K562 (cell line): Measurements from ENCODE around the gene GINS2. TPM values are rescaled to one million over a fixed set of nuclear protein-coding genes. Genes with fewer than 3 reads are reported as not detected.

Experiments
- ATAC-seq: fragments of 200-7000 bp; cut with Tn5 transposase; 3 replicates; pipeline ENCODE4 v1.9.1; 2020; ENCODE audit warnings: moderate library complexity
- BruUV-seq: library from RNA; stranded (reverse); fragments of 400-500 nt; replicated peaks from 2 replicates; lab custom pipeline; 2021; lab: Mats Ljungman, UMichigan
- CTCF ChIA-PET: fragments of 300-600 bp; formaldehyde crosslinking; extraction: SDS; loops from one replicate; lab custom pipeline; 2021; ENCODE audit warnings: low intra/inter-chr PET ratio; lab: Yijun Ruan, JAX
- POLR2A ChIA-PET: fragments of 300-600, 350-650 bp; sonication (Branson Sonifier 250); formaldehyde crosslinking; extraction: SDS; loops from one replicate; lab custom pipeline; 2021; ENCODE audit warnings: antibody characterized with exemption, inconsistent platforms; lab: Yijun Ruan, JAX
- DNase-seq, 4 experiments: peaks; one replicate each; pipeline versions ENCODE4 v3.0.0 to v3.0.0-alpha.2; 2011 to 2018; ENCODE audit warnings: low spot score in 3 of 4, mixed read lengths in 3 of 4; ENCODE audit errors: extremely low read depth in 1 of 4
- FAIRE-seq: peaks from 2 replicates; lab custom pipeline; 2011; peaks lifted over from hg19 to GRCh38; lab: Jason Lieb, UNC
- H2AFZ ChIP-seq: 2 replicates; pipeline ENCODE4 v1.6.0; 2011; ENCODE audit warnings: low read depth, low read length, control low read depth, inconsistent platforms
- H3K27ac ChIP-seq: fragments of 200-600 bp; 3 replicates; pipeline ENCODE4 v1.8.0; 2011; ENCODE audit warnings: low read depth, mild to moderate bottlenecking, control low read depth, inconsistent platforms, low read length, moderate library complexity, mixed read lengths; ENCODE audit errors: extremely low read depth
- H3K27me3 ChIP-seq, 2 experiments: fragments of 300-600 bp in 1 of 2; 2 replicates in 1 of 2; 3 replicates in 1 of 2; pipeline versions ENCODE4 v1.6.0 to v1.8.0; 2011; ENCODE audit warnings: inconsistent platforms in 2 of 2, low read length in 2 of 2, mild to moderate bottlenecking in 1 of 2, mixed read lengths in 1 of 2, moderate library complexity in 1 of 2; ENCODE audit not compliant: control insufficient read depth in 2 of 2, insufficient read depth in 2 of 2
- H3K36me3 ChIP-seq: fragments of 300-600 bp; 3 replicates; pipeline ENCODE4 v1.8.0; 2011; ENCODE audit warnings: mild to moderate bottlenecking, low read length, inconsistent platforms; ENCODE audit not compliant: control insufficient read depth, insufficient read depth
- H3K4me1 ChIP-seq, 2 experiments: fragments of 200-600 bp in 1 of 2; replicated peaks in 1 of 2; 2 replicates in 1 of 2; 3 replicates in 1 of 2; pipeline versions ENCODE4 v1.5.1 to v1.8.0; 2011; ENCODE audit warnings: inconsistent platforms in 2 of 2, low read length in 2 of 2, mild to moderate bottlenecking in 1 of 2, mixed read lengths in 1 of 2, moderate library complexity in 1 of 2; ENCODE audit not compliant: control insufficient read depth in 2 of 2, insufficient read depth in 2 of 2
- H3K4me2 ChIP-seq: 2 replicates; pipeline ENCODE4 v1.6.1; 2011; ENCODE audit warnings: low read length, control low read depth, inconsistent platforms, mixed read lengths; ENCODE audit not compliant: insufficient read depth
- H3K4me3 ChIP-seq: fragments of 200-600 bp; sonication (generic), shearing (Covaris generic); 2 replicates; pipeline ENCODE4 v1.5.1; 2016; ENCODE audit warnings: control low read depth, inconsistent platforms
- H3K79me2 ChIP-seq: fragments of 200-600 bp; 3 replicates; pipeline ENCODE4 v1.8.0; 2011; ENCODE audit warnings: low read length, inconsistent platforms; ENCODE audit not compliant: control insufficient read depth, insufficient read depth
- H3K9ac ChIP-seq, 2 experiments: 2 replicates each; pipeline versions ENCODE4 v1.6.0 to v1.6.1; 2011; ENCODE audit warnings: low read depth in 2 of 2, low read length in 2 of 2, control low read depth in 1 of 2, inconsistent platforms in 1 of 2, mild to moderate bottlenecking in 1 of 2, mixed read lengths in 1 of 2; ENCODE audit not compliant: insufficient read depth in 1 of 2
- H3K9me1 ChIP-seq: one replicate; pipeline ENCODE4 v1.6.0; 2011; ENCODE audit warnings: inconsistent platforms, mild to moderate bottlenecking, low read length, moderate library complexity; ENCODE audit not compliant: control insufficient read depth, insufficient read depth
- H3K9me3 ChIP-seq: replicated peaks from 2 replicates; pipeline ENCODE4 v1.5.1; 2011; ENCODE audit warnings: low read depth, low read length, inconsistent platforms; ENCODE audit not compliant: control insufficient read depth, insufficient read depth
- H4K20me1 ChIP-seq: replicated peaks from 2 replicates; pipeline ENCODE4 v1.6.1; 2011; ENCODE audit warnings: low read length, inconsistent platforms, mixed read lengths; ENCODE audit not compliant: control insufficient read depth, insufficient read depth
- CTCFL ChIP-seq: IDR thresholded peaks from 2 replicates; pipeline ENCODE4 v1.6.1; 2011; ENCODE audit warnings: borderline replicate concordance, low read depth, mild to moderate bottlenecking, moderate library complexity, low read length; ENCODE audit not compliant: insufficient read depth, poor library complexity, severe bottlenecking
- MEIS2 ChIP-seq: fragments of 450-650 bp; IDR thresholded peaks from 2 replicates; pipeline ENCODE4 v1.6.1; 2014; ENCODE audit warnings: mild to moderate bottlenecking; ENCODE audit not compliant: partially characterized antibody
- POLR2AphosphoS2 ChIP-seq: IDR thresholded peaks from 2 replicates; pipeline ENCODE4 v1.6.1; 2012; ENCODE audit warnings: low read length, improper control_type of control experiment
- RBM22 ChIP-seq: fragments of 200-400 bp; formaldehyde crosslinking; IDR thresholded peaks from 2 replicates; pipeline ENCODE4 v1.6.1; 2018; ENCODE audit warnings: low read length, low read depth; ENCODE audit not compliant: poor library complexity, severe bottlenecking
- ZFP36 ChIP-seq: fragments of 150-350 bp; IDR thresholded peaks from 2 replicates; pipeline ENCODE4 v1.6.1; 2018; ENCODE audit warnings: low read length, low read depth; ENCODE audit not compliant: partially characterized antibody
- ZNF224 ChIP-seq: sonication (generic); formaldehyde crosslinking; IDR thresholded peaks from 2 replicates; pipeline ENCODE4 v1.8.0; 2022; ENCODE audit warnings: mild to moderate bottlenecking, missing genetic modification reagents
- ZNF740 ChIP-seq, 3 experiments: fragments of 200-800 bp in 1 of 3; sonication (Bioruptor generic) in 1 of 3; sonication (generic) in 1 of 3; formaldehyde crosslinking in 1 of 3; IDR thresholded peaks; 2 replicates each; pipeline versions ENCODE4 v1.6.1 to v1.8.0; 2016 to 2022; ENCODE audit warnings: mild to moderate bottlenecking in 2 of 3, missing compliant biosample characterization in 2 of 3, missing genetic modification characterization in 2 of 3, missing genetic modification reagents in 1 of 3
- WGBS: fragments of 100-300 bp; shearing (Covaris generic); methylation state at CpG from one replicate; pipeline ENCODE4 v1.1.6; 2016; ENCODE audit warnings: low coverage, mixed read lengths; ENCODE audit not compliant: insufficient coverage; ENCODE audit errors: missing lambda C conversion rate; 5-methylcytosine and 5-hydroxymethylcytosine counted together
- in situ Hi-C: fragments of 300-500 bp; cut with MboI; formaldehyde crosslinking; loops from 4 replicates; pipeline ENCODE4 v1.15.0; 2018; ENCODE audit warnings: inconsistent platforms, mixed read lengths
- intact Hi-C: fragments of 100-400 bp; cut with micrococcal nuclease; formaldehyde crosslinking; loops from 2 replicates; pipeline ENCODE4 v1.14.2; 2022
- polyA plus RNA-seq, 8 experiments: library from polyadenylated mRNA; depleted of rRNA in 4 of 8; stranded (reverse) in 5 of 8; unstranded in 3 of 8; fragments of >200 nt; fragmentation: Nextera tagmentation in 2 of 8; fragmentation: Illumina TruSeq in 1 of 8; extraction: Ambion mirVana in 2 of 8; extraction: Trizol in 1 of 8; gene quantifications; 2 replicates each; pipeline versions ENCODE4 v1.2.1 to v1.2.3, GENCODE V29; 2011 to 2014; ENCODE audit warnings: inconsistent platforms in 1 of 8, missing spikeins in 1 of 8
- total RNA-seq, 7 experiments: library from RNA; depleted of rRNA in 6 of 7; stranded (reverse); fragments of >200 nt in 6 of 7; fragmentation: Illumina TruSeq in 2 of 7; extraction: Trizol in 2 of 7; gene quantifications; 2 replicates each; pipeline versions ENCODE4 v1.2.1 to v1.2.3, GENCODE V29; 2011 to 2021; ENCODE audit warnings: low replicate concordance in 1 of 7
- TF ChIP-seq, protein P1 (sequence below), 3 experiments: fragments of 200-800 bp in 1 of 3; fragments of 250-450 bp in 1 of 3; fragments of 450-650 bp in 1 of 3; sonication (Bioruptor Pico) in 1 of 3; sonication (Bioruptor generic) in 1 of 3; formaldehyde crosslinking in 1 of 3; IDR thresholded peaks; 2 replicates each; pipeline versions ENCODE4 v1.6.1 to v1.8.0; 2016 to 2022; ENCODE audit warnings: mild to moderate bottlenecking in 2 of 3, missing genetic modification characterization in 2 of 3, missing compliant biosample characterization in 1 of 3, moderate library complexity in 1 of 3
- TF ChIP-seq, protein P2 (sequence below): fragments of 450-650 bp; IDR thresholded peaks from 2 replicates; pipeline ENCODE4 v1.6.1; 2016; ENCODE audit warnings: borderline replicate concordance

The GINS2 gene
- total and polyA plus RNA-seq, 9 of the 15 experiments (the other 6 are each of a cell fraction or from before 2014, with no cell fraction given) = 40.4 to 76.2 (median 44.6) TPM

DNA sequence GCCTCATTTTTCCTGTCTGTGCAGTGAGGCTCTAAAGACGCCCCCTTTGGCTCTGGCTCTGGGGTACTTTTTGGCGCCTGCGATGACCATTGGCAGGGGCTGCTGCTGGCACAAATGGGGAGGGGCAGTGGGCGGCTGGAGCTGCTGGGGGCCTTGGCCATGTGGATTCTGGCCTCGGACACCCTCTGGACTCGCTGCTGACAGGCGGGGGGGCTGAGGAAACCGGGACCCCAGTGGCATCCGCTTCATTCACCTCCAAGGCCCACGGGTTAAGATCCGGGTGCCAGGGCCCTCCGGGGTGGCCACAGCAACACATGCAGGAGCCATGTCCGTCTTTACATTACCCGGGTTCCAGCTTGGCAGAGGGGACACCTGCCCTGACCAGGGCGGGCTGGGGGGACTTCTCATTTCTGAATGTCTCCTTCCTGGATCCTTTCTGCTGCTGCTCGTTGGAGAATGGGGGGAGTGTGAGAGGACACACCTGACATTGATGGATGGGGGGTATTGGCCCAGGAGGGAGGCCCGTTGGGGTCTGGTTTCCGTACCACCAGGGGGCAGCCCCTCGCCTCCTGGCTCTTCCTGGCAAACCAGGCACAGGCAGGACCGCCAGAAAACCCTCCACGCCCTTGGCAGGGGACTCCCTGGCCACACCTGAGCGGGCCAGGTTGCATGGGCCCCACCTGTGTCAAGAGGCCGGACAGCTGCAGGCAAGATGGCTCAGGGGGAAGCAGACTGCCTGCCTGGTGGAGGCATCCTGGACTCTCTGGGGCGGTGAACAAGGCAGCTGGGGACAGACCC is 53.8 kb downstream of the GINS2 start:
- 91% methylated on average over 18 of the region's 24 CpGs for WGBS
- BruUV-seq = no TSS peak
- Histone ChIP-seq H3K27ac (no peak overlapping the region), H3K36me3 (peaks cover 97% of the 10 kb centered on the region; the same call in 2 of the 3 replicates), H4K20me1 (peaks cover 92% of the 10 kb centered on the region), H3K4me1 (peaks cover 0 to 85% of the 10 kb centered on the region in 2 experiments; a peak in 2 of 5 replicates), H3K9ac (no peak overlapping the region; a peak in 1 of 4 replicates), H2AFZ (no peak overlapping the region), H3K9me3 (no peaks in the 10 kb centered on the region), H3K9me1 (peaks cover 13% of the 10 kb centered on the region), H3K27me3 (no peaks in the 10 kb centered on the region), H3K79me2 (peaks cover 99% of the 10 kb centered on the region), H3K4me2 (no peak overlapping the region), H3K4me3 (no peak overlapping the region)
- no peak for DNase-seq
- ChIA-PET CTCF (no interaction called here), POLR2A (interaction anchor here (0.6 to 0.7 kb wide), 3 partner anchors 15 to 42 kb away, joined by 3 to 4 read pairs (median 3); no protein-coding TSS in a partner anchor)
- no peak for ATAC-seq
- in situ Hi-C loops (no loop called here), intact Hi-C loops (no loop called here)
- FAIRE-seq = no peak
- peak; percentile 4 for TF ChIP-seq CTCFL
- TF ChIP-seq, protein P1, sequence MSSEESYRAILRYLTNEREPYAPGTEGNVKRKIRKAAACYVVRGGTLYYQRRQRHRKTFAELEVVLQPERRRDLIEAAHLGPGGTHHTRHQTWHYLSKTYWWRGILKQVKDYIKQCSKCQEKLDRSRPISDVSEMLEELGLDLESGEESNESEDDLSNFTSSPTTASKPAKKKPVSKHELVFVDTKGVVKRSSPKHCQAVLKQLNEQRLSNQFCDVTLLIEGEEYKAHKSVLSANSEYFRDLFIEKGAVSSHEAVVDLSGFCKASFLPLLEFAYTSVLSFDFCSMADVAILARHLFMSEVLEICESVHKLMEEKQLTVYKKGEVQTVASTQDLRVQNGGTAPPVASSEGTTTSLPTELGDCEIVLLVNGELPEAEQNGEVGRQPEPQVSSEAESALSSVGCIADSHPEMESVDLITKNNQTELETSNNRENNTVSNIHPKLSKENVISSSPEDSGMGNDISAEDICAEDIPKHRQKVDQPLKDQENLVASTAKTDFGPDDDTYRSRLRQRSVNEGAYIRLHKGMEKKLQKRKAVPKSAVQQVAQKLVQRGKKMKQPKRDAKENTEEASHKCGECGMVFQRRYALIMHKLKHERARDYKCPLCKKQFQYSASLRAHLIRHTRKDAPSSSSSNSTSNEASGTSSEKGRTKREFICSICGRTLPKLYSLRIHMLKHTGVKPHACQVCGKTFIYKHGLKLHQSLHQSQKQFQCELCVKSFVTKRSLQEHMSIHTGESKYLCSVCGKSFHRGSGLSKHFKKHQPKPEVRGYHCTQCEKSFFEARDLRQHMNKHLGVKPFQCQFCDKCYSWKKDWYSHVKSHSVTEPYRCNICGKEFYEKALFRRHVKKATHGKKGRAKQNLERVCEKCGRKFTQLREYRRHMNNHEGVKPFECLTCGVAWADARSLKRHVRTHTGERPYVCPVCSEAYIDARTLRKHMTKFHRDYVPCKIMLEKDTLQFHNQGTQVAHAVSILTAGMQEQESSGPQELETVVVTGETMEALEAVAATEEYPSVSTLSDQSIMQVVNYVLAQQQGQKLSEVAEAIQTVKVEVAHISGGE (CRISPR knock-in tag; IDR thresholded peaks at IDR 0.05) = no peak
- TF ChIP-seq ZNF740 (CRISPR knock-in tag; IDR thresholded peaks at IDR 0.05) = 0 out of 2 replicates have a peak, but pooled peaks have one; percentile 26
- TF ChIP-seq ZNF740 (tag; IDR thresholded peaks at IDR 0.05) = no peak
- 0 out of 2 replicates have a peak, but pooled peaks have one; percentile 43 for TF ChIP-seq POLR2AphosphoS2
- peak; percentile 40 for TF ChIP-seq RBM22
- TF ChIP-seq MEIS2 = peak; percentile 71
- TF ChIP-seq, protein P2, sequence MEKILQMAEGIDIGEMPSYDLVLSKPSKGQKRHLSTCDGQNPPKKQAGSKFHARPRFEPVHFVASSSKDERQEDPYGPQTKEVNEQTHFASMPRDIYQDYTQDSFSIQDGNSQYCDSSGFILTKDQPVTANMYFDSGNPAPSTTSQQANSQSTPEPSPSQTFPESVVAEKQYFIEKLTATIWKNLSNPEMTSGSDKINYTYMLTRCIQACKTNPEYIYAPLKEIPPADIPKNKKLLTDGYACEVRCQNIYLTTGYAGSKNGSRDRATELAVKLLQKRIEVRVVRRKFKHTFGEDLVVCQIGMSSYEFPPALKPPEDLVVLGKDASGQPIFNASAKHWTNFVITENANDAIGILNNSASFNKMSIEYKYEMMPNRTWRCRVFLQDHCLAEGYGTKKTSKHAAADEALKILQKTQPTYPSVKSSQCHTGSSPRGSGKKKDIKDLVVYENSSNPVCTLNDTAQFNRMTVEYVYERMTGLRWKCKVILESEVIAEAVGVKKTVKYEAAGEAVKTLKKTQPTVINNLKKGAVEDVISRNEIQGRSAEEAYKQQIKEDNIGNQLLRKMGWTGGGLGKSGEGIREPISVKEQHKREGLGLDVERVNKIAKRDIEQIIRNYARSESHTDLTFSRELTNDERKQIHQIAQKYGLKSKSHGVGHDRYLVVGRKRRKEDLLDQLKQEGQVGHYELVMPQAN = no peak
- TF ChIP-seq ZNF224 = no peak
- TF ChIP-seq ZFP36 = peak; percentile 65
